H1 (cell line): ENCODE measurements around the gene ABHD16B. TPM values are rescaled to one million over a fixed set of nuclear protein-coding genes. Genes with fewer than 3 reads are reported as not detected.

Experiments used
- CHD2 ChIP-seq: IDR thresholded peaks from 2 replicates; pipeline ENCODE4 v1.6.1; 2012; ENCODE audit warnings: low read length, improper control_type of control experiment
- RFX5 ChIP-seq: IDR thresholded peaks from 2 replicates; pipeline ENCODE4 v1.6.1; 2011; ENCODE audit warnings: low read depth, low read length, improper control_type of control experiment, borderline replicate concordance
- SIRT6 ChIP-seq: IDR thresholded peaks from one replicate; pipeline ENCODE4 v1.7.1; 2012; ENCODE audit warnings: low read length, inconsistent platforms
- SP4 ChIP-seq: IDR thresholded peaks from 2 replicates; pipeline ENCODE4 v1.6.1; 2012; ENCODE audit warnings: low read length, inconsistent platforms
- polyA plus RNA-seq, 7 experiments: library from polyadenylated mRNA; depleted of rRNA in 3 of 7; stranded (reverse) in 5 of 7; unstranded in 2 of 7; fragments of >200 nt in 5 of 7; fragments of 200-250 nt in 2 of 7; gene quantifications; 1 replicate in 5 of 7; 2 replicates in 1 of 7; 4 replicates in 1 of 7; pipeline versions ENCODE4 v1.2.1 to v1.2.3, GENCODE V29; 2011 to 2013; ENCODE audit warnings: missing spikeins in 2 of 7, mixed read lengths in 2 of 7
- total RNA-seq: library from RNA; stranded (reverse); fragmentation: NEBNext Ultra II Directional; extraction: Animal tissue kit (Norgen Biotek cat#: 25700); gene quantifications from 2 replicates; pipeline ENCODE4 v1.2.1, GENCODE V29; 2021

The ABHD16B gene
- total and polyA plus RNA-seq, 2 of the 8 experiments (the other 6 are each of a cell fraction or from before 2014, with no cell fraction given), result not detected

GRCh38 chr20:63828545-63828944 is 32.8 kb upstream of the ABHD16B start (continued):
- no peak for TF ChIP-seq CHD2
- no peak for TF ChIP-seq SP4
- no peak for TF ChIP-seq RFX5
- no peak for TF ChIP-seq SIRT6
